SK-N-SH (cell line): ENCODE results near the gene MED16. TPM values are rescaled to one million over a fixed set of nuclear protein-coding genes. Genes with fewer than 3 reads are reported as not detected.

Experiments used
- CTCF ChIA-PET: fragments of 300-600, 350-600 bp; formaldehyde crosslinking; extraction: SDS; loops from one replicate; lab custom pipeline; 2021; lab: Yijun Ruan, JAX
- POLR2A ChIA-PET: fragments of 350-600 bp; sonication (Branson Sonifier 250); formaldehyde crosslinking; extraction: SDS; loops from one replicate; lab custom pipeline; 2020; ENCODE audit warnings: antibody characterized with exemption, inconsistent platforms; lab: Yijun Ruan, JAX
- DNase-seq: peaks from one replicate; pipeline ENCODE4 v3.0.0; 2012
- H2AFZ ChIP-seq: fragments of 200-600 bp; sonication (generic); 2 replicates; pipeline ENCODE4 v1.8.1; 2016; ENCODE audit warnings: antibody characterized with exemption, mild to moderate bottlenecking, low read depth
- H3F3A ChIP-seq: fragments of 200-600 bp; sonication (generic); replicated peaks from 2 replicates; pipeline ENCODE3; 2016; ENCODE audit warnings: antibody characterized with exemption, mild to moderate bottlenecking; ENCODE audit not compliant: insufficient read depth
- H3K27ac ChIP-seq, 2 experiments: fragments of 200-500 bp in 1 of 2; fragments of 200-600 bp in 1 of 2; sonication (Bioruptor generic) in 1 of 2; sonication (generic), shearing (Covaris generic) in 1 of 2; 2 replicates each; pipeline versions ENCODE4 v1.5.1 to v1.6.1; 2014 to 2016; ENCODE audit warnings: low read depth in 2 of 2, inconsistent platforms in 1 of 2, low read length in 1 of 2, mild to moderate bottlenecking in 1 of 2, mixed read lengths in 1 of 2
- H3K27me3 ChIP-seq: fragments of 200-600 bp; sonication (generic), shearing (Covaris generic); 2 replicates; pipeline ENCODE4 v1.6.1; 2016; ENCODE audit warnings: mixed run types; ENCODE audit not compliant: insufficient read depth
- H3K36me3 ChIP-seq, 2 experiments: fragments of 200-500 bp in 1 of 2; fragments of 200-600 bp in 1 of 2; sonication (Bioruptor generic) in 1 of 2; sonication (generic) in 1 of 2; replicated peaks in 1 of 2; 2 replicates each; pipeline versions ENCODE3 to v1.5.1; 2014 to 2016; ENCODE audit warnings: low read length in 1 of 2, mild to moderate bottlenecking in 1 of 2; ENCODE audit not compliant: insufficient read depth in 2 of 2, control insufficient read depth in 1 of 2
- H3K4me1 ChIP-seq, 2 experiments: fragments of 200-500 bp in 1 of 2; fragments of 200-600 bp in 1 of 2; sonication (Bioruptor generic) in 1 of 2; sonication (generic), shearing (Covaris generic) in 1 of 2; 2 replicates each; pipeline versions ENCODE4 v1.5.1 to v1.6.1; 2014 to 2016; ENCODE audit warnings: low read depth in 1 of 2, low read length in 1 of 2, mixed run types in 1 of 2; ENCODE audit not compliant: insufficient read depth in 2 of 2, control insufficient read depth in 1 of 2
- H3K4me2 ChIP-seq: fragments of 200-600 bp; sonication (generic), shearing (Covaris generic); 2 replicates; pipeline ENCODE4 v1.6.1; 2017; ENCODE audit warnings: mixed run types
- H3K4me3 ChIP-seq, 2 experiments: fragments of 200-500 bp in 1 of 2; fragments of 200-600 bp in 1 of 2; sonication (Bioruptor generic) in 1 of 2; sonication (generic), shearing (Covaris generic) in 1 of 2; 2 replicates each; pipeline versions ENCODE4 v1.5.1 to v1.8.1; 2014 to 2016; ENCODE audit warnings: low read depth in 2 of 2, inconsistent platforms in 1 of 2, low read length in 1 of 2, mild to moderate bottlenecking in 1 of 2, mixed read lengths in 1 of 2, moderate library complexity in 1 of 2
- H3K79me2 ChIP-seq: fragments of 200-600 bp; sonication (generic); 2 replicates; pipeline ENCODE4 v1.8.1; 2017; ENCODE audit warnings: mild to moderate bottlenecking; ENCODE audit not compliant: insufficient read depth
- H3K9ac ChIP-seq: fragments of 200-600 bp; sonication (generic); 2 replicates; pipeline ENCODE4 v1.6.1; 2017; ENCODE audit warnings: mixed run types
- H3K9me2 ChIP-seq: fragments of 200-600 bp; sonication (generic); 2 replicates; pipeline ENCODE4 v1.6.1; 2017; ENCODE audit warnings: mixed run types
- H3K9me3 ChIP-seq: fragments of 200-600 bp; sonication (generic); 2 replicates; pipeline ENCODE4 v1.6.1; 2017; ENCODE audit warnings: mixed run types, mild to moderate bottlenecking, moderate library complexity
- H4K20me1 ChIP-seq: fragments of 200-600 bp; sonication (generic); 2 replicates; pipeline ENCODE4 v1.6.1; 2017; ENCODE audit warnings: mild to moderate bottlenecking, mixed run types; ENCODE audit not compliant: insufficient read depth
- CHD2 ChIP-seq: fragments of 150-350 bp; IDR thresholded peaks from 2 replicates; pipeline ENCODE4 v1.6.1; 2018; ENCODE audit warnings: low read length; ENCODE audit not compliant: partially characterized antibody
- ELF1 ChIP-seq: IDR thresholded peaks from 2 replicates; pipeline ENCODE4 v1.4.0; 2012
- FOSL2 ChIP-seq: IDR thresholded peaks from 2 replicates; pipeline ENCODE4 v1.4.0; 2012; ENCODE audit warnings: low read depth, mild to moderate bottlenecking, moderate library complexity, borderline replicate concordance
- FOXJ3 ChIP-seq: sonication (generic); formaldehyde crosslinking; IDR thresholded peaks from 2 replicates; pipeline ENCODE4 v1.5.1; 2020; ENCODE audit warnings: mild to moderate bottlenecking, missing genetic modification reagents
- GABPA ChIP-seq: IDR thresholded peaks from 2 replicates; pipeline ENCODE4 v1.4.0; 2012; ENCODE audit warnings: low read depth, mild to moderate bottlenecking
- GATA2 ChIP-seq: sonication (generic); formaldehyde crosslinking; IDR thresholded peaks from 2 replicates; pipeline ENCODE4 v1.5.0; 2020; ENCODE audit warnings: mild to moderate bottlenecking, missing genetic modification reagents
- JUND ChIP-seq: IDR thresholded peaks from 2 replicates; pipeline ENCODE4 v1.4.0; 2012
- MEF2A ChIP-seq: IDR thresholded peaks from 2 replicates; pipeline ENCODE4 v1.4.0; 2012; ENCODE audit warnings: low read depth, borderline replicate concordance
- MXI1 ChIP-seq: IDR thresholded peaks from 2 replicates; pipeline ENCODE4 v1.6.1; 2012; ENCODE audit warnings: mild to moderate bottlenecking, low read depth, low read length, improper control_type of control experiment
- NRF1 ChIP-seq: IDR thresholded peaks from 2 replicates; pipeline ENCODE4 v1.6.1; 2012; ENCODE audit warnings: low read depth, mild to moderate bottlenecking, low read length
- POLR2AphosphoS5 ChIP-seq: IDR thresholded peaks from 2 replicates; pipeline ENCODE4 v1.6.1; 2012; ENCODE audit warnings: low read depth, low read length
- RAD21 ChIP-seq: IDR thresholded peaks from 2 replicates; pipeline ENCODE4 v1.6.1; 2012; ENCODE audit warnings: mild to moderate bottlenecking, low read length
- RFX5 ChIP-seq: IDR thresholded peaks from 2 replicates; pipeline ENCODE4 v1.6.1; 2012; ENCODE audit warnings: mild to moderate bottlenecking, improper control_type of control experiment, low read length
- SIN3A ChIP-seq: IDR thresholded peaks from 2 replicates; pipeline ENCODE4 v1.6.1; 2012; ENCODE audit warnings: low read depth, mild to moderate bottlenecking, low read length, moderate library complexity, borderline replicate concordance
- SMC3 ChIP-seq: IDR thresholded peaks from 2 replicates; pipeline ENCODE4 v1.6.1; 2012; ENCODE audit warnings: low read depth, low read length, improper control_type of control experiment
- TCF12 ChIP-seq: IDR thresholded peaks from 2 replicates; pipeline ENCODE4 v1.4.0; 2012
- TEAD4 ChIP-seq: IDR thresholded peaks from 2 replicates; pipeline ENCODE4 v1.4.0; 2012; ENCODE audit warnings: mild to moderate bottlenecking, borderline replicate concordance; ENCODE audit not compliant: insufficient read depth
- WGBS: methylation state at CpG from one replicate; pipeline ENCODE4 v1.1.6; 2017; ENCODE audit warnings: low lambda C conversion rate; 5-methylcytosine and 5-hydroxymethylcytosine counted together
- polyA plus RNA-seq, 3 experiments: library from polyadenylated mRNA; depleted of rRNA; stranded (reverse); fragments of >200 nt; gene quantifications; 2 replicates each; pipeline ENCODE4 v1.2.3, GENCODE V29; 2012
- TF ChIP-seq, protein P1 (sequence below): fragments of 200-600 bp; sonication (generic); IDR thresholded peaks from 2 replicates; pipeline ENCODE4 v1.6.1; 2017; ENCODE audit warnings: antibody characterized with exemption, mild to moderate bottlenecking, moderate library complexity
- TF ChIP-seq, protein P2 (sequence below): IDR thresholded peaks from 2 replicates; pipeline ENCODE4 v1.4.0; 2012; ENCODE audit warnings: low read depth, borderline replicate concordance
- TF ChIP-seq, protein P3 (sequence below): fragments of 150-350 bp; IDR thresholded peaks from 2 replicates; pipeline ENCODE4 v1.6.1; 2017; ENCODE audit warnings: antibody characterized with exemption, low read length, low read depth, borderline replicate concordance

MED16 gene
- polyA plus RNA-seq, 1 of the 3 experiments (the other 2 are of a cell fraction) = 40.6 TPM

DNA sequence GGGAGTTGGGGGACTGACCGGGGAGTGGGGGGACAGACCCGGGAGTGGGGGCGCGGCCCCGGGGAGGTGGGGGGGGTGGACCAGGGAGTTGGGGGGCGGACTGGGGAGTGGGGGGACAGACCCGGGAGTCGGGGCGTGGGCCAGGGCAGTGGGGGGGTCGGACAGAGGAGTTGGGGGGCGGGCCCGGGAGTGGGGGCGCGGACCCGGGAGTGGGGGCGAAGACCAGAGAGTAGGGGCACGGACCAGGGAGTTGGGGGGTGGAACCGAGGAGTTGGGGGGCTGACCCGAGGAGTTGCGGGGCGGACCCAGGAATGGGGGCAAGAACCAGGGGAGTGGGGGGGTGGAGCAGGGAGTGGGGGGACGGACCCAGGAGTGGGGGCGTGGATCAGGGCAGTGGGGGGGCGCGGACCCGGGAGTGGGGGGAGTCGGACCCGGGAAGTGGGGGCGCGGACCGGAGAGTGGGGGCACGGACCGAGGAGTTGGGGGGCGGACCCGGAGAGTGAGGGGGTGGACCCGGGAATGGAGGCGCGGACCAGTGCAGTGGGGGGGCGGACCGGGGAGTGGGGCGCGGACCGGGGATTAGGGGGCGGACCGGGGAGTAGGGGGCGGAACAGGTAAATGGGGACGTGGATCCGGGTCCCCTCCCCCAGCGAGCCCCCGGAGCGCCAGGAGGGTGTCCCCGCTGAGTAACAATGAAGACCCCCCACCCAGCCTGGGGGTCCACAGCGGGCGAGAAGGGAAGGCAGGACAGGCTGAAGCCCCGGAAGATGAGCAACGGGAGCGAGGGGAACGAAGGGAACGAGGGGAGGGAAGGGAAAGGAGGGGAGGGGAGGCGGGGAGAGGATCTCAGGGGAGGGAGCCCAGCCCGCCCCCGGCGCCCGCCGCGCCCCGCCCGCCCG, 19.4 kb upstream of the MED16 start:
- no peak for TF ChIP-seq RFX5
- peak; percentile 24 for TF ChIP-seq MXI1
- Histone ChIP-seq H3K4me1 (peaks cover 0 to 11% of the 10 kb centered on the region in 2 experiments; a peak in 2 of 4 replicates), H3K36me3 (no peaks in the 10 kb centered on the region), H4K20me1 (peaks cover 23% of the 10 kb centered on the region), H3F3A (peaks cover 10% of the 10 kb centered on the region), H3K9ac (peak overlapping the region; percentile 73), H2AFZ (no peak overlapping the region), H3K27me3 (peaks cover 8% of the 10 kb centered on the region), H3K9me3 (no peaks in the 10 kb centered on the region), H3K9me2 (no peaks in the 10 kb centered on the region), H3K4me3 (peak overlapping the region; percentile 70 to 73), H3K27ac (peak overlapping the region in 1 of 2 experiments; percentile 74; a peak in 1 of 4 replicates), H3K79me2 (peaks cover 43% of the 10 kb centered on the region), H3K4me2 (peak overlapping the region; percentile 68; the same call in 1 of the 2 replicates)
- WGBS = 9% methylated on average over 41 of the region's 69 CpGs
- no peak for DNase-seq
- ChIA-PET POLR2A (no interaction called here), CTCF (interaction anchor here (1.4 kb wide), 1 partner anchor 48 kb away, joined by 6 read pairs; no protein-coding TSS in a partner anchor)

DNA sequence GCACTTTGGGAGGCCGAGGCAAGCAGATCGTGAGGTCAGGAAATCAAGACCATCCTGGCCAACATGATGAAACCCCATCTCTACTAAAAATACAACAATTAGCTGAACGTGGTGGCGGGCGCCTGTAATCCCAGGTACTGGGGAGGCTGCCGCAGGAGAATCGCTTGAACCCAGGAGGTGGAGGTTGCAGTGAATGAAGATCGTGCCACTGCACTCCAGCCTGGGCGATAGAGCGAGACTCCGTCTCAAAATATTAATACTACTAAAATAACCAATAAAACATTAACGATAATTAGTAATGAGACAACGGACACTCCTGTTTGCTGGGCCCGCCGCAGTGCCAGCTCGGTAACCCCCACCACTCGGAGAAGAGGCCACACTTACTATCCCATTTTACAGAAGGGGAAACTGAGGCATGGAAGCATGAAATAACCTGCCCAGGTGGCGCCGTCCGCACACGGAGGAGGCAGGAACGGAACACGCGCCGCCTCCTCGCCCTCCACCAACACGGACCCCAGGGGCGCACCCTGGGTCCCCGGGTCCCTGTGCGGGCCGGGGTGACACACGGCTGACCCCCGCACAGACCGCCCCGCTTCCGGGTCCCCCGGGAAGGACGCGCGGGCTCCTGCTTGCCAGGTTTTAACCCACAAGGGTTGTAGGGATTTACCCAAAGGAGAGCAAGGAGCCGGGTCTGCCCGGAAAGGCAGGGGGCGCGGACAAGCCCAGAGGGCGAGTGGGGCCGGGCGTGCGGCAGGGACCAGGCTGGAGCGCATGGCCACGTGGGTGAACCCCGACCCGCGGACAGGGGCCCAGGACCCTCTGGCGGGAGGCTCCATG, 18.4 kb upstream of the MED16 start:
- no peak for TF ChIP-seq MEF2A
- TF ChIP-seq GATA2 (CRISPR knock-in tag) = no peak
- TF ChIP-seq, protein P1, sequence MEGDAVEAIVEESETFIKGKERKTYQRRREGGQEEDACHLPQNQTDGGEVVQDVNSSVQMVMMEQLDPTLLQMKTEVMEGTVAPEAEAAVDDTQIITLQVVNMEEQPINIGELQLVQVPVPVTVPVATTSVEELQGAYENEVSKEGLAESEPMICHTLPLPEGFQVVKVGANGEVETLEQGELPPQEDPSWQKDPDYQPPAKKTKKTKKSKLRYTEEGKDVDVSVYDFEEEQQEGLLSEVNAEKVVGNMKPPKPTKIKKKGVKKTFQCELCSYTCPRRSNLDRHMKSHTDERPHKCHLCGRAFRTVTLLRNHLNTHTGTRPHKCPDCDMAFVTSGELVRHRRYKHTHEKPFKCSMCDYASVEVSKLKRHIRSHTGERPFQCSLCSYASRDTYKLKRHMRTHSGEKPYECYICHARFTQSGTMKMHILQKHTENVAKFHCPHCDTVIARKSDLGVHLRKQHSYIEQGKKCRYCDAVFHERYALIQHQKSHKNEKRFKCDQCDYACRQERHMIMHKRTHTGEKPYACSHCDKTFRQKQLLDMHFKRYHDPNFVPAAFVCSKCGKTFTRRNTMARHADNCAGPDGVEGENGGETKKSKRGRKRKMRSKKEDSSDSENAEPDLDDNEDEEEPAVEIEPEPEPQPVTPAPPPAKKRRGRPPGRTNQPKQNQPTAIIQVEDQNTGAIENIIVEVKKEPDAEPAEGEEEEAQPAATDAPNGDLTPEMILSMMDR = no peak
- no peak for TF ChIP-seq CHD2
- TF ChIP-seq GABPA = no peak
- TF ChIP-seq RFX5 = no peak
- no peak for TF ChIP-seq SIN3A
- no peak for TF ChIP-seq SMC3
- TF ChIP-seq MXI1 = no peak
- TF ChIP-seq ELF1 = no peak
- TF ChIP-seq TEAD4 = no peak
- TF ChIP-seq, protein P2, sequence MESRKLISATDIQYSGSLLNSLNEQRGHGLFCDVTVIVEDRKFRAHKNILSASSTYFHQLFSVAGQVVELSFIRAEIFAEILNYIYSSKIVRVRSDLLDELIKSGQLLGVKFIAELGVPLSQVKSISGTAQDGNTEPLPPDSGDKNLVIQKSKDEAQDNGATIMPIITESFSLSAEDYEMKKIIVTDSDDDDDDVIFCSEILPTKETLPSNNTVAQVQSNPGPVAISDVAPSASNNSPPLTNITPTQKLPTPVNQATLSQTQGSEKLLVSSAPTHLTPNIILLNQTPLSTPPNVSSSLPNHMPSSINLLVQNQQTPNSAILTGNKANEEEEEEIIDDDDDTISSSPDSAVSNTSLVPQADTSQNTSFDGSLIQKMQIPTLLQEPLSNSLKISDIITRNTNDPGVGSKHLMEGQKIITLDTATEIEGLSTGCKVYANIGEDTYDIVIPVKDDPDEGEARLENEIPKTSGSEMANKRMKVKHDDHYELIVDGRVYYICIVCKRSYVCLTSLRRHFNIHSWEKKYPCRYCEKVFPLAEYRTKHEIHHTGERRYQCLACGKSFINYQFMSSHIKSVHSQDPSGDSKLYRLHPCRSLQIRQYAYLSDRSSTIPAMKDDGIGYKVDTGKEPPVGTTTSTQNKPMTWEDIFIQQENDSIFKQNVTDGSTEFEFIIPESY = no peak
- TF ChIP-seq POLR2AphosphoS5 = no peak
- no peak for TF ChIP-seq FOSL2
- no peak for TF ChIP-seq FOXJ3 (CRISPR knock-in tag)
- no peak for TF ChIP-seq RAD21
- no peak for TF ChIP-seq JUND
- no peak for TF ChIP-seq TCF12
- TF ChIP-seq NRF1 = no peak
- TF ChIP-seq, protein P3, sequence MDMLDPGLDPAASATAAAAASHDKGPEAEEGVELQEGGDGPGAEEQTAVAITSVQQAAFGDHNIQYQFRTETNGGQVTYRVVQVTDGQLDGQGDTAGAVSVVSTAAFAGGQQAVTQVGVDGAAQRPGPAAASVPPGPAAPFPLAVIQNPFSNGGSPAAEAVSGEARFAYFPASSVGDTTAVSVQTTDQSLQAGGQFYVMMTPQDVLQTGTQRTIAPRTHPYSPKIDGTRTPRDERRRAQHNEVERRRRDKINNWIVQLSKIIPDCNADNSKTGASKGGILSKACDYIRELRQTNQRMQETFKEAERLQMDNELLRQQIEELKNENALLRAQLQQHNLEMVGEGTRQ = no peak
- Histone ChIP-seq H3K9me2 (no peaks in the 10 kb centered on the region), H3K4me3 (0 out of 4 replicates have a peak overlapping the region, but pooled peaks of 1 of the 2 experiments have one; percentile 7), H3K79me2 (peaks cover 53% of the 10 kb centered on the region), H3F3A (peaks cover 10% of the 10 kb centered on the region), H3K9me3 (no peaks in the 10 kb centered on the region), H3K36me3 (no peaks in the 10 kb centered on the region), H4K20me1 (peaks cover 32% of the 10 kb centered on the region), H3K4me2 (peak overlapping the region; percentile 62; the same call in 1 of the 2 replicates), H3K9ac (no peak overlapping the region), H2AFZ (no peak overlapping the region), H3K27ac (no peak overlapping the region), H3K4me1 (peaks cover 0 to 4% of the 10 kb centered on the region in 2 experiments; a peak in 2 of 4 replicates), H3K27me3 (no peaks in the 10 kb centered on the region)
- WGBS = 88% methylated on average over 54 of the region's 54 CpGs
- CTCF ChIA-PET = interaction anchor here (1.2 kb wide), 1 partner anchor 48 kb away, joined by 3 read pairs; no protein-coding TSS in a partner anchor
- DNase-seq = peak; percentile 59
- POLR2A ChIA-PET = no interaction called here
